Cardiac muscle cell (in vitro differentiated cells and primary cell): ENCODE measurements around the gene FAM110D. TPM values are rescaled to one million over a fixed set of nuclear protein-coding genes. Genes with fewer than 3 reads are reported as not detected.
A peak's percentile ranks its signal among the peaks of the same experiment; 100 is the strongest.

Experiments used
- DNase-seq, 2 donors: peaks; one replicate each; pipeline versions ENCODE4 v3.0.0 to v3.0.0-alpha.2; 2010 to 2017; ENCODE audit warnings: low read depth in 1 of 2, low spot score in 1 of 2
- H3K27ac ChIP-seq: fragments of 200-600 bp; sonication (generic); 2 replicates; pipeline ENCODE4 v1.5.1; 2016
- H3K27me3 ChIP-seq: fragments of 200-600 bp; sonication (generic); 2 replicates; pipeline ENCODE4 v1.6.0; 2016; ENCODE audit warnings: control low read depth
- H3K36me3 ChIP-seq: fragments of 200-600 bp; sonication (generic); 2 replicates; pipeline ENCODE4 v1.5.1; 2016; ENCODE audit warnings: control low read depth
- H3K4me1 ChIP-seq: fragments of 200-600 bp; sonication (generic); 2 replicates; pipeline ENCODE4 v1.8.1; 2017; ENCODE audit warnings: low read depth, mild to moderate bottlenecking, mixed run types
- H3K4me3 ChIP-seq: fragments of 200-600 bp; sonication (generic); 2 replicates; pipeline ENCODE4 v1.5.1; 2016; ENCODE audit warnings: mild to moderate bottlenecking
- H3K9me3 ChIP-seq: fragments of 200-600 bp; sonication (generic); 2 replicates; pipeline ENCODE4 v1.5.1; 2017; ENCODE audit warnings: low read depth, mild to moderate bottlenecking, control low read depth
- polyA plus RNA-seq: library from polyadenylated mRNA; unstranded; fragments of >200 nt; fragmentation: Nextera tagmentation; extraction: Ambion mirVana; gene quantifications from 2 replicates; pipeline ENCODE4 v1.2.1, GENCODE V29; 2016
- total RNA-seq: library from RNA; depleted of rRNA; stranded (reverse); fragments of >200 nt; gene quantifications from 2 replicates; pipeline ENCODE4 v1.2.3, GENCODE V29; 2016
- TF ChIP-seq, protein P1 (sequence below): IDR thresholded peaks from 2 replicates; pipeline ENCODE4 v1.5.1; 2012; ENCODE audit warnings: low read depth, mild to moderate bottlenecking, low read length

Gene FAM110D
- total and polyA plus RNA-seq, 2 experiments from 2014 or later: 4.7 to 10.9 TPM

DNA sequence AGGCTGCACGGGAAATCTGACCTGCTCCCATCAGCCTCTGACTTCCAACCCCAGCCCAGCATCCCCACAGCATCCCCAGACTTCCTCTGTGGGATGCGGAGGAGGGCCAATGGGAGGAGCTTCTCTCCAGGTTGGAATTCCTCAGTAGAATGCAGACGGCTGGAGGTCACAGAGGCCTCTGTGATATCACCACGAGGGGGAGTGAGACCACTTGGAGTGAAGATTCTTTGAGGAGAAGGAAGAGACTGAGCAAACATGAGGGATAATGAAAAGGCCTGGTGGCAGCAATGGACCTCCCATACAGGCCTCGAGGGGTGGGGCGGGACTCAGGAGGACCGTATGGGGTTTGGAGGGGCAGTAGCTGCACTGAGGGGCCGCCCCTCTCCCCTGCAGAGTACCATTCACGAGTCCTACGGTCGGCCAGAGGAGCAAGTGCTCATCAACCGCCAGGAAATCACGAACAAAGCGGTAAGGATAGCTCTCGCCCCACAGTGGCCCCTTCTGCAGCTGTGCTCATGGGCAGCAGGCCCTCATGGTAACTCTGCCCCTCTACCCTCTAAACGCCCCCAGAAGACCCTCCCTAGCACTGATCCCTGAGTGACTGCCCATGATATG is 31.6 kb downstream of the FAM110D start, which contains the start of gene CATSPER4:
Gene CATSPER4, plus strand, starts transcription at position 230 of the 615 bp plus-strand sequence. Its CDS starts 26 bp downstream, at position 256.
- Histone ChIP-seq H3K4me3 (no peak within 1 kb of the TSS), H3K4me1 (peaks cover 4% of the 10 kb centered on the region)
- DNase-seq: peak; percentile 47 to 74

DNA sequence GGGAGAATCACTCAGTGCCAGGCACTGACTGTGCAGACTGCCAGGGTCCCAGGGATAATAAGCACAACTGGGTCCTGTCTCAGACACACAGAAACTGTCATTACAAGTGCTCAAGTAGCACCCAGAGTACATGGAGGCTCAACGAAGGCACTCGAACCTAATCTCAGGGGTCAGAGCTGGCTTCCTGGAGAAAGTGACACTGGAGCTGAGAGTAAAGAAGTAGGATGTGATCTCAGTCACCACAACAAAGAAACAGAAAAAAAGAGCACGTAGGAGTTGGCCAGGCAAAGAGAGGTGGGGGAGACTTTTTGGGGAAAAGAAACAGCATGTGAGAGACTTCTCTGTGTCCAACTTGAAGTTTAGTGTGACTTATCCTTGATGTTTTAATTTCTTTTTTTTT is 32.9 kb downstream of the FAM110D start:
- H3K27ac ChIP-seq: peak overlapping the region; percentile 54
- no peaks in the 10 kb centered on the region for H3K27me3 ChIP-seq
- H3K4me3 ChIP-seq: no peak overlapping the region
- H3K9me3 ChIP-seq: no peaks in the 10 kb centered on the region
- no peaks in the 10 kb centered on the region for H3K36me3 ChIP-seq
- peaks cover 4% of the 10 kb centered on the region for H3K4me1 ChIP-seq
- peak in 1 of 2 donors; percentile 50 for DNase-seq
- TF ChIP-seq, protein P1, sequence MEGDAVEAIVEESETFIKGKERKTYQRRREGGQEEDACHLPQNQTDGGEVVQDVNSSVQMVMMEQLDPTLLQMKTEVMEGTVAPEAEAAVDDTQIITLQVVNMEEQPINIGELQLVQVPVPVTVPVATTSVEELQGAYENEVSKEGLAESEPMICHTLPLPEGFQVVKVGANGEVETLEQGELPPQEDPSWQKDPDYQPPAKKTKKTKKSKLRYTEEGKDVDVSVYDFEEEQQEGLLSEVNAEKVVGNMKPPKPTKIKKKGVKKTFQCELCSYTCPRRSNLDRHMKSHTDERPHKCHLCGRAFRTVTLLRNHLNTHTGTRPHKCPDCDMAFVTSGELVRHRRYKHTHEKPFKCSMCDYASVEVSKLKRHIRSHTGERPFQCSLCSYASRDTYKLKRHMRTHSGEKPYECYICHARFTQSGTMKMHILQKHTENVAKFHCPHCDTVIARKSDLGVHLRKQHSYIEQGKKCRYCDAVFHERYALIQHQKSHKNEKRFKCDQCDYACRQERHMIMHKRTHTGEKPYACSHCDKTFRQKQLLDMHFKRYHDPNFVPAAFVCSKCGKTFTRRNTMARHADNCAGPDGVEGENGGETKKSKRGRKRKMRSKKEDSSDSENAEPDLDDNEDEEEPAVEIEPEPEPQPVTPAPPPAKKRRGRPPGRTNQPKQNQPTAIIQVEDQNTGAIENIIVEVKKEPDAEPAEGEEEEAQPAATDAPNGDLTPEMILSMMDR: no peak

More for the DNA sequence above, 31.6 kb downstream of the FAM110D start, which contains the start of gene CATSPER4:
- H3K27me3 ChIP-seq: no peaks in the 10 kb centered on the region
- H3K27ac ChIP-seq: no peak within 1 kb of the TSS
- no peaks in the 10 kb centered on the region for H3K36me3 ChIP-seq
- no peaks in the 10 kb centered on the region for H3K9me3 ChIP-seq
- TF ChIP-seq, protein P1: no peak

DNA sequence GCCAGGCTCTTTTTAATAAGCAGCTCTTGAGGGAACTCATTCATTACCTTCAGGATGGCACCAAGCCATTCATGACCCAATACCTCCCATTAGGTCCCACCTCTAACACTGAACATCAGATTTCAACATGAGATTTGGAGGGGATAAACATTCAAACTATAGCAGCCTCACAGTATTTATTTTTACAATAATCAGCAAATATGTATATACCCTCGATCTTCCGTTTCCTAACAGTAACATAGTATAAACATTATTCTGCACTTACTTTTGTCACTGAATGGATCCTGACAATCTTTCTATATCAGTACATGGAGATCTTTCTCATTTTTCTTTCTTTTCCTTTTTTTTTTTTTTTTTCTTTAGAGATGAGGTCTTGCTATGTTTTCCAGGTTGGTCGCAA is 36.9 kb downstream of the FAM110D start:
- no peaks in the 10 kb centered on the region for H3K27me3 ChIP-seq
- H3K36me3 ChIP-seq: no peaks in the 10 kb centered on the region
- H3K27ac ChIP-seq: no peak overlapping the region
- no peak overlapping the region for H3K4me3 ChIP-seq
- no peaks in the 10 kb centered on the region for H3K9me3 ChIP-seq
- no peak for DNase-seq
- peaks cover 4% of the 10 kb centered on the region for H3K4me1 ChIP-seq
- TF ChIP-seq, protein P1: no peak

DNA sequence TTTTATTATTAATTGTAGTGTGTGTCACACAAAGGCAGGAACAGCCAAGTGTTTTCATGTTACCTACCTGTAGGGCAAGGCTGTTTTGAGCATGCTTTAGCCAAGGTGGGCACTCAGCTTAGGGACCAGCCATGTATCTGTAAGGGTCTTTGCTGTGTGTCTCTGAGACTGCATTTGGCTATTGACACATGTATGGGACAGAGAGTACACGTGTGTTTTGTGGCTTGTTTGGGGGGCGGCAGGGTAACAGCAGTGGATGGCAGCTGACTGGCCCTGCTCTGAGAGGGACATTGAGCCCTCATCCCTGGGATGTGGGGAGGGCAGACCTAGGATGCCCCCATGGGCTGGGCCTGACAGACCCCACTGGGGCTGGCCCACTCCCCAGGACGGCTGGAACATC is 38.4 kb downstream of the FAM110D start:
- H3K27me3 ChIP-seq: no peaks in the 10 kb centered on the region
- peaks cover 4% of the 10 kb centered on the region for H3K4me1 ChIP-seq
- no peak for DNase-seq
- no peaks in the 10 kb centered on the region for H3K9me3 ChIP-seq
- H3K4me3 ChIP-seq: no peak overlapping the region
- no peaks in the 10 kb centered on the region for H3K36me3 ChIP-seq
- no peak overlapping the region for H3K27ac ChIP-seq
- TF ChIP-seq, protein P1: no peak

DNA sequence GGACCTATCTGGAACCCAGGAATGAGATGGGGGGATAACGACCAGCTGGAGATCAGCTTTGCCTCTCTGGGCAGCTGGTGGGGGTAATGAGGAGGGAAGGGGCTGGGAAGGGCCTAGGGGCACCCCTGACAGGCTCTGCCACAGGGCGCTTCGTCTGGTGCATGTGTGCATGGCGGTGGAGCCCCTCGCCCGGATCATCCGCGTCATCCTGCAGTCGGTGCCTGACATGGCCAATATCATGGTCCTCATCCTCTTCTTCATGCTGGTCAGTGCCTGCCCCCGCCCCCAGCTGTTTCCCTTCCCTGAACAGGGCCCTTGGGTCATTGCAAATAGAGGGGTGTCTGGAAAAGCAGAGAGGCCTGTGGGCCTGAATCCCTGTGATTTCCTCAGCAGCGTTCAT is 38.9 kb downstream of the FAM110D start:
- no peak for DNase-seq
- Histone ChIP-seq H3K4me3 (no peak overlapping the region), H3K9me3 (no peaks in the 10 kb centered on the region), H3K27me3 (no peaks in the 10 kb centered on the region), H3K4me1 (peaks cover 4% of the 10 kb centered on the region), H3K36me3 (no peaks in the 10 kb centered on the region), H3K27ac (no peak overlapping the region)
- TF ChIP-seq, protein P1: no peak
